ENCODE measurements around the gene TEX35. TPM values are rescaled to one million over a fixed set of nuclear protein-coding genes. Genes with fewer than 3 reads are reported as not detected.

The TEX35 gene
- total RNA-seq, 4 donors from 2014 or later = not detected

DNA sequence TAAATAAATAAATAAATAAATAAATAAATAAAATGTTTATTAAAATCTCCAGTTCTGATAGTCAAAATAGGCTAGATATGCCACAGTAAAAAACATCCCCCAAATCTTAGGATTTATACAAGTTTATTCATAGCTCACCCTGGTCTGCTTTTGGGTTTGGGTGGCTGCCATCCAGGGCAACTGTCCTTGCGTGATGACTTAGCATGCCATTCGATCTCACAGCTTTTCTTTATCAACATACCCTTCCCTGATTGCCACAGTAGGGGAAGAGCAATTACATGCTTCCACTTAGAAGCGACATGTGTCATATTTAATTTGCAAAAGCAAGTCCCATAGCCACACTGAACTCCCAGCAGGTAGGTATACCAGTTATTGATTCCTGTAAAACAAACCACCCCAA, 52.7 kb downstream of the TEX35 start:
- intact Hi-C loops (cut with DNase I; ENCODE audit: low total_unique reads) = no loop called here
- Histone ChIP-seq H3K36me3 (no peaks in the 10 kb centered on the region), H3K27ac (no peak overlapping the region), H3K9me3 (no peaks in the 10 kb centered on the region), H3K27me3 (no peaks in the 10 kb centered on the region), H3K4me1 (peaks cover 0 to 5% (median 0%) of the 10 kb centered on the region in 4 donors), H3K4me3 (no peak overlapping the region)
- TF ChIP-seq POLR2AphosphoS5 (IDR thresholded peaks at IDR 0.05) = no peak
- TF ChIP-seq, protein P1, sequence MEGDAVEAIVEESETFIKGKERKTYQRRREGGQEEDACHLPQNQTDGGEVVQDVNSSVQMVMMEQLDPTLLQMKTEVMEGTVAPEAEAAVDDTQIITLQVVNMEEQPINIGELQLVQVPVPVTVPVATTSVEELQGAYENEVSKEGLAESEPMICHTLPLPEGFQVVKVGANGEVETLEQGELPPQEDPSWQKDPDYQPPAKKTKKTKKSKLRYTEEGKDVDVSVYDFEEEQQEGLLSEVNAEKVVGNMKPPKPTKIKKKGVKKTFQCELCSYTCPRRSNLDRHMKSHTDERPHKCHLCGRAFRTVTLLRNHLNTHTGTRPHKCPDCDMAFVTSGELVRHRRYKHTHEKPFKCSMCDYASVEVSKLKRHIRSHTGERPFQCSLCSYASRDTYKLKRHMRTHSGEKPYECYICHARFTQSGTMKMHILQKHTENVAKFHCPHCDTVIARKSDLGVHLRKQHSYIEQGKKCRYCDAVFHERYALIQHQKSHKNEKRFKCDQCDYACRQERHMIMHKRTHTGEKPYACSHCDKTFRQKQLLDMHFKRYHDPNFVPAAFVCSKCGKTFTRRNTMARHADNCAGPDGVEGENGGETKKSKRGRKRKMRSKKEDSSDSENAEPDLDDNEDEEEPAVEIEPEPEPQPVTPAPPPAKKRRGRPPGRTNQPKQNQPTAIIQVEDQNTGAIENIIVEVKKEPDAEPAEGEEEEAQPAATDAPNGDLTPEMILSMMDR (IDR thresholded peaks at IDR 0.05) = no peak
- no peak for TF ChIP-seq POLR2A (IDR thresholded peaks at IDR 0.05)
- no peak for TF ChIP-seq EP300 (IDR thresholded peaks at IDR 0.05; ENCODE audit: low read depth)
- DNase-seq = no peak
- in situ Hi-C loops (cut with MboI; ENCODE audit: low pct_ligation_motif_present in 1 of 4, low pct_unique_long_range_greater_than_20kb in 1 of 4, low sequenced_read_pairs in 3 of 4) = no loop called here
- 76 to 88% methylated on average over 3 of the region's 3 CpGs for WGBS, 2 donors (ENCODE audit: low coverage in 1 of 2)

DNA sequence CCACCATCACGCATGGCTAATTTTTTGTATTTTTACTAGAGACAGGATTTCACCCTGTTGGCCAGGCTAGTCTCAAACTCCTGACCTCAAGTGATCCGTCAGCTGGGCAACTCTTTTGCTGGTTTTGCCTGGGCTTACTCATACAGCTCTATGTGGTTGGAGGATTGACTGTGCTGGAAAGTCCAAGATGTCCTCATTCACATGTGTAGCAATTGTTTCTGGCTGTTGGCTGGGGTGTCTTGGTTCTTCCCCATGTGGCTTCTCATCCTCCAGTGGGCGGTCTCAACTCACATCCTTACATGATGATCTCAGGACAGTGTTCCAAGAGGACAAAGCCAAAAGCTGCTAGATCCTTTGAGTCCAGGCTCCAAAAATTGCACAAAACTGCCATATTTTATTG, 53.3 kb downstream of the TEX35 start:
- Histone ChIP-seq H3K36me3 (no peaks in the 10 kb centered on the region), H3K9me3 (no peaks in the 10 kb centered on the region), H3K27me3 (no peaks in the 10 kb centered on the region), H3K4me3 (no peak overlapping the region), H3K27ac (no peak overlapping the region), H3K4me1 (peaks cover 0 to 5% (median 0%) of the 10 kb centered on the region in 4 donors)
- intact Hi-C loops (cut with DNase I; ENCODE audit: low total_unique reads) (no loop called here), in situ Hi-C loops (cut with MboI; ENCODE audit: low pct_ligation_motif_present in 1 of 4, low pct_unique_long_range_greater_than_20kb in 1 of 4, low sequenced_read_pairs in 3 of 4) (no loop called here)
- 77% methylated on average over 3 of the region's 3 CpGs; no CpG with 5 or more reads in 1 of the 2 donors for WGBS, 2 donors (ENCODE audit: low coverage in 1 of 2)
- no peak for TF ChIP-seq POLR2A (IDR thresholded peaks at IDR 0.05)
- TF ChIP-seq, protein P1 (IDR thresholded peaks at IDR 0.05) = no peak
- TF ChIP-seq POLR2AphosphoS5 (IDR thresholded peaks at IDR 0.05) = no peak
- TF ChIP-seq EP300 (IDR thresholded peaks at IDR 0.05; ENCODE audit: low read depth) = no peak
- DNase-seq = no peak

DNA sequence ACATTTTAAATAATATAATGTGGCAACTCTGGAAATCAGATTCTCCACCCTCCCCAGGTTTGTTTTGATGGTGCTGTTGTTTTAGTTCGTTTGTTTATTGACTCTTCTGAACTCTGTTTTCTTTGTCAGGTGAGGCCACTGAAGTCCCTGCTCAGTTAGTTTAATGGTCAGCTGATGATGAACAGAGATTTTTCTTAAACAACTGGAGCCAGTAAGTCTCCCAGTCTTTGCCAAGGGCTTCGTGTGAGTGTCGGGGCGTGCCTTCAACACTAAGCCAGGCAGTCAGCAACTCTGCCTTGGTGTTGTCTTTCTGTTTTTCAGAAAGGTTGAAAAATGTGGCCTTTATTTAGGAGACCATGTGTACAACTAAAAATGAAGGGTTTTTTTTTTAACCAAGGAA, 58.9 kb downstream of the TEX35 start:
- no peak for TF ChIP-seq POLR2A (IDR thresholded peaks at IDR 0.05)
- TF ChIP-seq, protein P1 (IDR thresholded peaks at IDR 0.05) = no peak
- no peak for TF ChIP-seq EP300 (IDR thresholded peaks at IDR 0.05; ENCODE audit: low read depth)
- TF ChIP-seq POLR2AphosphoS5 (IDR thresholded peaks at IDR 0.05) = no peak
- no peak for DNase-seq
- Histone ChIP-seq H3K36me3 (no peaks in the 10 kb centered on the region), H3K27ac (no peak overlapping the region), H3K4me3 (no peak overlapping the region), H3K4me1 (peaks cover 0 to 27% (median 20%) of the 10 kb centered on the region in 4 donors), H3K27me3 (no peaks in the 10 kb centered on the region), H3K9me3 (no peaks in the 10 kb centered on the region)
- in situ Hi-C loops (cut with MboI; ENCODE audit: low pct_ligation_motif_present in 1 of 4, low pct_unique_long_range_greater_than_20kb in 1 of 4, low sequenced_read_pairs in 3 of 4) (no loop called here), intact Hi-C loops (cut with DNase I; ENCODE audit: low total_unique reads) (no loop called here)
- WGBS, 2 donors (ENCODE audit: low coverage in 1 of 2) = 84% methylated on average over 4 of the region's 4 CpGs; no CpG with 5 or more reads in 1 of the 2 donors

Small RNA genes lying within 50 kb of the gene (small RNA-seq; reads per million reads assigned to genes)
- gene RF00017 (0 reads per million in 4 donors), gene RNA5SP69 (0 reads per million in 4 donors)

Other genes starting within 250 kb of the TEX35 start
- not detected for gene CLEC20A, start 16.1 kb upstream of the TEX35 start, total RNA-seq
- 10 to 100 TPM; 21.5 to 50.8 (median 34.0) TPM for gene RALGPS2, start 212.1 kb downstream of the TEX35 start, total RNA-seq

Data from transverse colon (tissue), 4 donors.